ENCODE data around the gene KRTAP6-2. TPM values are rescaled to one million over a fixed set of nuclear protein-coding genes. Genes with fewer than 3 reads are reported as not detected.

The KRTAP6-2 gene
- total RNA-seq, 1 experiment from 2014 or later, result not detected

DNA sequence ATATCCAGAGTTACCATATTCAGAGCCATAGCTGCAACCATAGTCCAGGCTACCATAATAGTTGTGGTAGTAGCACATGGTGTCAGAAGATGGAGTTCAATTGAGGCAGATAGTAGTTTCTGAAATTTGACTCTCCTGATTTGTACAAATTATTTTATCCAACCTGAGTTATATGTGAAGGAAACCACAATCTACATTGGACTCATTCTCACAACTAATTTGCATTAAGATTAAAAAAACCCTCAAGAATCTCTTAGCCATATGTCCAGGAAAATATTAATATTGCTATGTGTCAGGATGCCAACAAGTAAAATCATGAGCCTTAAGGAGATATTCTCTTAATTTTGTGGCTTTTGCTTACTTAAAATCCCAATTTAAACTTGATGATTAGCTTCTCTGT lies 8.4 kb downstream of the KRTAP6-2 start, which contains the start of gene KRTAP22-2:
Gene KRTAP22-2, minus strand, starts transcription at position 101 of the 400 bp plus-strand sequence.
- H3K9me3 Mint-ChIP-seq (ENCODE audit: unreplicated experiment), result no peaks in the 10 kb centered on the region
- BruUV-seq (replicated peaks), result no TSS peak
- no peak within 1 kb of the TSS for H3K4me3 Mint-ChIP-seq (ENCODE audit: unreplicated experiment)
- H3K27me3 Mint-ChIP-seq (ENCODE audit: insufficient read depth, unreplicated experiment), result peaks cover 4% of the 10 kb centered on the region
- TF ChIP-seq, protein P1, sequence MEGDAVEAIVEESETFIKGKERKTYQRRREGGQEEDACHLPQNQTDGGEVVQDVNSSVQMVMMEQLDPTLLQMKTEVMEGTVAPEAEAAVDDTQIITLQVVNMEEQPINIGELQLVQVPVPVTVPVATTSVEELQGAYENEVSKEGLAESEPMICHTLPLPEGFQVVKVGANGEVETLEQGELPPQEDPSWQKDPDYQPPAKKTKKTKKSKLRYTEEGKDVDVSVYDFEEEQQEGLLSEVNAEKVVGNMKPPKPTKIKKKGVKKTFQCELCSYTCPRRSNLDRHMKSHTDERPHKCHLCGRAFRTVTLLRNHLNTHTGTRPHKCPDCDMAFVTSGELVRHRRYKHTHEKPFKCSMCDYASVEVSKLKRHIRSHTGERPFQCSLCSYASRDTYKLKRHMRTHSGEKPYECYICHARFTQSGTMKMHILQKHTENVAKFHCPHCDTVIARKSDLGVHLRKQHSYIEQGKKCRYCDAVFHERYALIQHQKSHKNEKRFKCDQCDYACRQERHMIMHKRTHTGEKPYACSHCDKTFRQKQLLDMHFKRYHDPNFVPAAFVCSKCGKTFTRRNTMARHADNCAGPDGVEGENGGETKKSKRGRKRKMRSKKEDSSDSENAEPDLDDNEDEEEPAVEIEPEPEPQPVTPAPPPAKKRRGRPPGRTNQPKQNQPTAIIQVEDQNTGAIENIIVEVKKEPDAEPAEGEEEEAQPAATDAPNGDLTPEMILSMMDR (IDR thresholded peaks at IDR 0.05; ENCODE audit: insufficient read depth in 1 of 2, low read depth in 1 of 2, low read length in 1 of 2, severe bottlenecking in 1 of 2, unreplicated experiment in 1 of 2), result no peak
- Histone ChIP-seq H3K36me3 (ENCODE audit: control insufficient read depth, insufficient read depth, low read length) (no peaks in the 10 kb centered on the region), H3K4me1 (no peaks in the 10 kb centered on the region), H3K4me3 (ENCODE audit: low read depth, low read length) (no peak within 1 kb of the TSS), H3K27me3 (replicated peaks; ENCODE audit: control insufficient read depth, insufficient read depth, low read length) (no peaks in the 10 kb centered on the region), H3K9me3 (no peaks in the 10 kb centered on the region)
- ChIA-PET POLR2A (no interaction called here), CTCF (no interaction called here)
- DNase-seq, result no peak
- H3K4me1 Mint-ChIP-seq (ENCODE audit: low read depth, unreplicated experiment), result no peaks in the 10 kb centered on the region
- intact Hi-C loops (cut with micrococcal nuclease; ENCODE audit: unreplicated experiment), result no loop called here
- H3K36me3 Mint-ChIP-seq (ENCODE audit: insufficient read depth, unreplicated experiment), result no peaks in the 10 kb centered on the region
- H3K27ac Mint-ChIP-seq (ENCODE audit: unreplicated experiment), result no peak within 1 kb of the TSS

DNA sequence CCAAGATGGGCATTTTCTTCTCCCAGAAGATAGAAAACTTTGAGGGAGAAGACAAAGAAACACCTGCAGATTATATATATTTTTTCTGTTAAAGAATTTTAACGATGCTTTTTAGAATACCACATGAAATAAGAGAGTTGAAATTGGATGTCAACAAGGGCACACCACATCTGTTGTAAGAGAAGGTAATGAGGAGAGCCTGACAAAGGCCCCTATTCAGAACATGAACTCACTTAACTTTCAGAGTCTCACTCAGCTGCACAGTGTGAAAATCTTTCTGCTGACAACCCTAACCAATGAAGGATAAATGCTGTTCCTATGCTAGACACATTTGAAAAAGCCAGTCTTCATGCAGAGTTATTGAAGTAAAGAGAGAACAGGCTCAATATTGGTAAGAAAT lies 15.8 kb downstream of the KRTAP6-2 start:
- H3K27ac Mint-ChIP-seq (ENCODE audit: unreplicated experiment), result no peak overlapping the region
- H3K9me3 Mint-ChIP-seq (ENCODE audit: unreplicated experiment), result no peaks in the 10 kb centered on the region
- no peaks in the 10 kb centered on the region for H3K4me1 Mint-ChIP-seq (ENCODE audit: low read depth, unreplicated experiment)
- H3K4me1 ChIP-seq, result no peaks in the 10 kb centered on the region
- ChIA-PET CTCF (no interaction called here), POLR2A (no interaction called here)
- no peaks in the 10 kb centered on the region for H3K27me3 ChIP-seq (replicated peaks; ENCODE audit: control insufficient read depth, insufficient read depth, low read length)
- H3K36me3 Mint-ChIP-seq (ENCODE audit: insufficient read depth, unreplicated experiment), result no peaks in the 10 kb centered on the region
- peaks cover 2% of the 10 kb centered on the region for H3K27me3 Mint-ChIP-seq (ENCODE audit: insufficient read depth, unreplicated experiment)
- no peaks in the 10 kb centered on the region for H3K9me3 ChIP-seq
- H3K4me3 ChIP-seq (ENCODE audit: low read depth, low read length), result no peak overlapping the region
- TF ChIP-seq, protein P1 (IDR thresholded peaks at IDR 0.05; ENCODE audit: insufficient read depth in 1 of 2, low read depth in 1 of 2, low read length in 1 of 2, severe bottlenecking in 1 of 2, unreplicated experiment in 1 of 2), result no peak
- BruUV-seq (replicated peaks), result no TSS peak
- H3K36me3 ChIP-seq (ENCODE audit: control insufficient read depth, insufficient read depth, low read length), result no peaks in the 10 kb centered on the region
- no peak for DNase-seq
- intact Hi-C loops (cut with micrococcal nuclease; ENCODE audit: unreplicated experiment), result no loop called here
- H3K4me3 Mint-ChIP-seq (ENCODE audit: unreplicated experiment), result no peak overlapping the region

DNA sequence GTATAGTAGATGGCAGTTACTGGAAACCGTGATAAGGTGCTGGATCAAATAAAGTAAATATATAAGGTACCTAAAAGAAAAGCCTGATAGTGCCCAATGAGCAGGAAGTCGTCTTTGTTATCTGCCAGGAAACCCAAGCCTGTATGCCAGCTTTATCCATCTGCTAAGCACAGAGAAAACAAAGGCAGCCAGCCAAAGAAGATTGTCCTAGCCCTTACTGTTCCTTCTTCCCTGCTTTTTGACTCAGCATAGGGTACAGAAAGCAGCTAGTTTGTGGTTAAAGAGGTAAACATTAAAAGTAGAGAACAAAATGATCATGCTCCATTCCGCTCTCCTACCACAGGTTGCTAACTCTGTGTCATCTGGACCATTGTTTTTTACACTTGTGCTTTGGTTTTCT lies 18.6 kb downstream of the KRTAP6-2 start:
- no peaks in the 10 kb centered on the region for H3K9me3 Mint-ChIP-seq (ENCODE audit: unreplicated experiment)
- H3K36me3 Mint-ChIP-seq (ENCODE audit: insufficient read depth, unreplicated experiment), result no peaks in the 10 kb centered on the region
- TF ChIP-seq, protein P1 (IDR thresholded peaks at IDR 0.05; ENCODE audit: insufficient read depth in 1 of 2, low read depth in 1 of 2, low read length in 1 of 2, severe bottlenecking in 1 of 2, unreplicated experiment in 1 of 2), result no peak
- H3K27ac Mint-ChIP-seq (ENCODE audit: unreplicated experiment), result no peak overlapping the region
- Histone ChIP-seq H3K27me3 (replicated peaks; ENCODE audit: control insufficient read depth, insufficient read depth, low read length) (no peaks in the 10 kb centered on the region), H3K4me1 (no peaks in the 10 kb centered on the region), H3K9me3 (no peaks in the 10 kb centered on the region), H3K36me3 (ENCODE audit: control insufficient read depth, insufficient read depth, low read length) (no peaks in the 10 kb centered on the region), H3K4me3 (ENCODE audit: low read depth, low read length) (no peak overlapping the region)
- POLR2A ChIA-PET, result no interaction called here
- peaks cover 5% of the 10 kb centered on the region for H3K27me3 Mint-ChIP-seq (ENCODE audit: insufficient read depth, unreplicated experiment)
- DNase-seq, result no peak
- BruUV-seq (replicated peaks), result no TSS peak
- CTCF ChIA-PET, result no interaction called here
- no peaks in the 10 kb centered on the region for H3K4me1 Mint-ChIP-seq (ENCODE audit: low read depth, unreplicated experiment)
- intact Hi-C loops (cut with micrococcal nuclease; ENCODE audit: unreplicated experiment), result no loop called here
- H3K4me3 Mint-ChIP-seq (ENCODE audit: unreplicated experiment), result no peak overlapping the region
